Activated T-helper 2 cell treated with anti-CD3 and anti-CD28 coated beads, Interferon-gamma antibody, Interleukin-2, Interleukin-4, amounts not matched to agents 10 μg/mL and 5 μg/mL and 100 μg/mL, durations not matched to agents 14 hours and 24 hours and 36 hours (primary cell): ENCODE measurements around the gene MIGA2. TPM values are rescaled to one million over a fixed set of nuclear protein-coding genes. Genes with fewer than 3 reads are reported as not detected.
"Not testable (repeated sequence)": the region's sequence is repeated elsewhere in the genome, so short reads cannot be mapped to it uniquely, and the experiment has no call there.

Experiments used
- DNase-seq: peaks from one replicate; pipeline ENCODE4 v3.0.0; 2021; ENCODE audit warnings: low spot score
- H3K27ac Mint-ChIP-seq: one replicate; pipeline ENCODE4 v1.8.0; 2021; ENCODE audit warnings: mixed read lengths
- H3K27me3 Mint-ChIP-seq: one replicate; pipeline ENCODE4 v1.8.0; 2021; ENCODE audit warnings: low read depth, mixed read lengths
- H3K36me3 Mint-ChIP-seq: one replicate; pipeline ENCODE4 v1.8.0; 2021; ENCODE audit warnings: low read depth, mixed read lengths
- H3K4me1 Mint-ChIP-seq: one replicate; pipeline ENCODE4 v1.8.0; 2021; ENCODE audit warnings: low read depth, mixed read lengths
- H3K4me3 Mint-ChIP-seq: one replicate; pipeline ENCODE4 v1.8.0; 2021; ENCODE audit warnings: low read depth, mild to moderate bottlenecking, moderate library complexity, mixed read lengths
- H3K9me3 Mint-ChIP-seq: one replicate; pipeline ENCODE4 v1.8.0; 2021; ENCODE audit warnings: mixed read lengths
- intact Hi-C: fragments of 100-400 bp; cut with micrococcal nuclease; formaldehyde crosslinking; loops from one replicate; pipeline ENCODE4 v1.15.1; 2023
- total RNA-seq: library from RNA; stranded (reverse); gene quantifications from 2 replicates; pipeline ENCODE4 v1.2.3, GENCODE V29; 2022

Gene MIGA2
- total RNA-seq, 1 donor from 2014 or later: 41.7 TPM

DNA sequence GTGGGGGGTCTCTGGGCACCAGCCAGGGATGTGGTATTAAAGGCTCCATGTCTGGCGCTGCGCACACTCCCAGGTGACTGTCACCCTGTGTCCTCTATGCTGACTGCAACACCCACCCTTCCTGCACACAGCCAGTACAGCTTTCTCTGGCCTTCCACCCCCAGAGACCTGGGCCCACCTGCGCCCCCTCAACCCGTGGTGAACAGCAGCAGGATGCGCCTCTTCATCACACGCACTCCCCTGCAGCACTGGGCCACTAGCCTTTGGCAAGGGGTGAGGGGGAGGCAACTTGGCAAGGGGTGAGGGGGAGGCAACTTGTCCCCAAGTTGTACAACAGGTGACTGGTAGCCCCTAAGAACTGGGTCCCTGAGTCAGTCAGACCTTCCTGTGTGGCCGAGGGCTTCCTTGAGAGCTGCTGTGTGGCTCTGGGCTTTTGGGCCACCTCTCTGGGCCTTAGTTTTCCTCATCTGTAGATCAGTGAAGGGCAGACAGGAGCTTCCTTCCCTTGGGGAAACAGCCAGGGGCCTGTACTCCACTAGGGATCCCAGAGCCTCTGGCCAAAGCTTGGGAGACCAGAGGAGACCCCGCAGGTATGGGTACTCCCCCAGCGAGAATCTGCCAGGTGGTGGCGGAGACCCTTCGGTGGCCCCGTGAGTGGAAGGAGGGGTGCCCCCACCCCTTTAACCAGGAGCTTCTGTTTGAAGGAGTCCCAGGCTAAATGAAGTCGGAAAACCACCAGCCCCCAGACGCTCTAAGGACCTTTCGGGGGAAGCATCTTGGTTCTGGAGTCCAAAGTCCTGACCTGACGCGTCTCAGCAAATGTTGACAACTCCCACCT, 69.7 kb downstream of the MIGA2 start:
- Mint-ChIP-seq H3K27me3 (no peaks in the 10 kb centered on the region), H3K9me3 (no peaks in the 10 kb centered on the region), H3K4me3 (no peak overlapping the region), H3K4me1 (peaks cover 4% of the 10 kb centered on the region), H3K27ac (no peak overlapping the region), H3K36me3 (no peaks in the 10 kb centered on the region)
- no peak for DNase-seq
- intact Hi-C loops: no loop called here

DNA sequence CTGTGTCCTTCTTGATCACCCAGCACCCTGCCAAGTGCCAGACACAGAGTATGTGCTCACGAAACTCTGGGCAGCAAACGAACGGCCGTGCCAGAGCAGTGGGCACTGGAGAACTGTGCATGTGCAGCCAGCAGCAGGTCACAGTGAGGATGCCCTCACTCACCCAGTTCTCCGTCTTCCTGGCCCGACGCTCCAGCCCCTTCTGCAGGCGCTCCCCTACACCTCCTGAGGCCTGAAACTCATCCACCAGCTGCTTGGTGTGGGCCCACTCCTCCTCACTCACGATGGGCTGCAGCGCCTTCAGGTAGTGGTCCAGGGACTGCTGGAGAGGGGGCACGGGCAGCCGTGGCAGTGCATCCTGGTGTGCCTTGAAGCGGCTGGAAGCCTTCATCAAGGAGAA, 71.2 kb downstream of the MIGA2 start:
- Mint-ChIP-seq H3K27ac (no peak overlapping the region), H3K9me3 (no peaks in the 10 kb centered on the region), H3K4me1 (peaks cover 10% of the 10 kb centered on the region), H3K27me3 (no peaks in the 10 kb centered on the region), H3K36me3 (no peaks in the 10 kb centered on the region), H3K4me3 (no peak overlapping the region)
- intact Hi-C loops: no loop called here
- no peak for DNase-seq

DNA sequence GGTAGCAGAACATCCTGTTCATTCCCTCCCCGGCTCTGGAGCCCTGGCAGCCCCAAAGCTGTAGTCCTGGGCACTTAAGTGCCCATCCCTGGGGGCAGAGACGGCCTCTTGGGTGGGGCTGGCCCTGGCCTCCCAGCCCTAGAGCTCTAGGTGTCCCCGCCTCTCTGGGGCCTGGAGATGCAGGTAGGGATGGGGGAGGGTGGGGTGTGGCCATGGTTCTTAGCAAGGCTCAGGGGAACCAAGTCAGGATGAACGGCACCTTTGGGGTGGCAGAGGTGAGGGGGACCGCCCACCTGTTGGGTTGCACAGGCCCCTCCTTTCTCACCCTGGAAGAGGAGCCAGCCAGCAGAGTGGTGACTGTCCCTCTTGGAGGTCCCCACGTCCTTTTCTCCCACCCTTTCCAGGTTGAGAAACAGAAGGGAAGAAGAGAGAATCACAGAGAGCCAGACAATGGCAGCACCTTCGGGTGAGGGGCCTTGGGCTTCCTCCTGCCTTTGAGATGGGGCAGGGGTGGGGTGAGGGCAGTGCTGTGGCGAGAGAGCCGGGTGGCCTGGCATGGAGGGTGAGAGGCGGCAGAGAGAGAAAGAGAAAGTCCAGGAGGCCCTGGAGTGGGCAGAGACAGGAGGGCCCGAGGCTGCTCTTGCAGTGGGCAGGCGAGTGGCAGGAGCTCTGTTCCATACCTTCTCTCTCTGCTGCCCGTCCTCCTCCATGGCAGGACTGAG, 71.8 kb downstream of the MIGA2 start:
- Mint-ChIP-seq H3K27me3 (no peaks in the 10 kb centered on the region), H3K4me1 (peaks cover 10% of the 10 kb centered on the region), H3K4me3 (peak overlapping the region; percentile 77), H3K36me3 (no peaks in the 10 kb centered on the region), H3K9me3 (no peaks in the 10 kb centered on the region), H3K27ac (no peak overlapping the region)
- intact Hi-C loops: no loop called here
- no peak for DNase-seq

DNA sequence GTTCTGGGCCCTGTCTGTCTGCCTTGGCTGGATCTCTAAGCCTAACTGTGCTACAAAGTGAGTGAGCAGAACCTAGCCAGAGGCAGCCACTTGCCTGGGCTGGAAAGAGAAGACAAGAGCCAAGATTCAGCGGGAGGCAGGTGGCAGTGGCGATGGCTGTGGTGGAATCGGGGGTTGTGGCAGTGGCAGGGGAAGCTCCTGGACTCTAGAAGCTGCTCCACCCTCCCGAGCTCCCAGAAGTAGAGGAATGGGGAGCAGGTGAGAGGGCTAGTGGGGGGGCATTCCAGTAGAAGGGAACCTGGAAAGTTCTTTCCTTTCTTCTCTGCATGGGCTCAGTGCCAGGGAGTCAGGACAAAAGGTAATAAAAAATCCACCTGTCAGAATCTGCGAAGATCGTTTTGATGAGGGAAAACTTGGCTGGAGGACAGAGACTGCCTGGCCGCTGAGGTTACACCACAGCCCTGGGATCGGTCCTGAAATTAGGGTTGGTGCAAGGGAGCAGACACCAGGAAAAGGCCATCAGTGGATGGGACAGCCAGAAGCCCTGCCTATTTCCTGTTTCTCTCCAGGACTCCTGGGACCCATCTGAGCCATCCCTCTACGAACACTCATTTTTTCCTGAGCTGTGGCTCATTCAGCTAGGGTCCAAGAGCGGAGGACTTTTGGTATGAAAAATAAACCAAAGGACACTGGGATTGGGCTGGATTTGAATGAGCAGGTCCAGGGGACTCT, 72.5 kb downstream of the MIGA2 start:
- H3K9me3 Mint-ChIP-seq: no peaks in the 10 kb centered on the region
- H3K4me1 Mint-ChIP-seq: peaks cover 15% of the 10 kb centered on the region
- H3K4me3 Mint-ChIP-seq: peak overlapping the region; percentile 77
- H3K27me3 Mint-ChIP-seq: no peaks in the 10 kb centered on the region
- no peak overlapping the region for H3K27ac Mint-ChIP-seq
- no peak for DNase-seq
- H3K36me3 Mint-ChIP-seq: no peaks in the 10 kb centered on the region
- intact Hi-C loops: no loop called here

DNA sequence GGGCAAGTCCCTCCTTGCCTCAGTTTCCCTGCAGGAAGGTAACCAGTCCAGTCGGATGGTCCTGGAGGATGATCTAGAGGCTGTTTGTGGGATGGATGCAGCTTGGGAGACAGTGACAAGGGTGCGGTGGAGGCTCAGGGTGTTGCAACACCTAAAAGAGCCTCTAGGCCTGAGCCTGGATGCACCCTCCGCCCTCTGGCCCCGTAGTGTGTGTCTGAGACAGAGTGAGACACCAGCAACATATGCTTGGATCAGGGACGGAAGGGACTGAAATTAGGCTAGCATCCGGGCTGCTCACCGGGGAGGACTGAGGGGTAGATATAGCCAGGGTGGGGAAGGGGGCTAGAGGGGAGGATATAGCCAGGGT, 73.1 kb downstream of the MIGA2 start:
- intact Hi-C loops: no loop called here
- no peaks in the 10 kb centered on the region for H3K9me3 Mint-ChIP-seq
- peak overlapping the region; percentile 24 for H3K27ac Mint-ChIP-seq

DNA sequence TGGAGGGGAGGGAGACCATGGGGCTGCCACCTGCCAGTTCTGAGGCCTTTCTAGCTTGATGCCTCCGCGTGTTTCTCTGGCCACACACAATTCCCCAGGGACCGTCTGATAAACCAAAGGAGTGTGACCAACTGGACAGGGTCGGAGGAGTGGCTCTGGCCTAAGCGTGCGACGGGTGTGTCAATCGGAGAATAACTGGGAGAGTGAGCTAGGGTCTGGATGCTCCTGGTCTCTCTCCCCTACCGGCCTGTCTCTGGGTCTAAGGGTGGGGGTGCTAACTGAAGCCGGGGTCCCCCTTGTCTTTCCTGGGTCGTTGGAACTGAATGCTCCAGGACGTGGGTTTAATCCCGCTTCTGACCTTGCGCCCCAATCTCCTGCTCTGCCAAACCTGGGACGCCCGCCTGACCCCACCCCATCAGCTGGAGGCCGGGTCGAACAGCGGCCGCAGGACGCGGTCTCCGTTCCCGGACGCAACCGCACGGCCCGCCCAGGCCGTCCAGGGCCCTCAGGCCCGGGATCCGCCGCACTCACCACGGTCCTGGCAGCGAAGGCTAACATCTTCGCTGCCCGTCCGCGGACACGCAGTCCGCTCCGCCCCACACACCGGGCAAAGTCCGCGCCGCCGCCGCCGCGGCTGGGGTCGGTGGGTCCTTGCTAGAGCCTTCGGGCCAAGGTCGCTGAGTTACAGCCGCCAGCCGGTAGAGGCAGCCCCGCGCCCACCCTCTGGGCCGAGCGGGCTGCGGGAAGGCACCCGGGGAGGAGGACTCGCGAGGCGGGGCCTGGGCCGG, 73.7 kb downstream of the MIGA2 start:
- peak overlapping the region; percentile 61 for H3K4me3 Mint-ChIP-seq
- H3K27me3 Mint-ChIP-seq: no peaks in the 10 kb centered on the region
- intact Hi-C loops: loop anchor here (1.0 kb wide), 1 partner anchor 303 kb away; no protein-coding TSS in a partner anchor
- DNase-seq: no peak
- H3K9me3 Mint-ChIP-seq: no peaks in the 10 kb centered on the region
- H3K36me3 Mint-ChIP-seq: no peaks in the 10 kb centered on the region
- H3K4me1 Mint-ChIP-seq: peaks cover 18% of the 10 kb centered on the region
- no peak overlapping the region for H3K27ac Mint-ChIP-seq

More for the DNA sequence above, 73.1 kb downstream of the MIGA2 start:
- H3K36me3 Mint-ChIP-seq: no peaks in the 10 kb centered on the region
- H3K27me3 Mint-ChIP-seq: no peaks in the 10 kb centered on the region
- DNase-seq: no peak
- H3K4me3 Mint-ChIP-seq: peak overlapping the region; percentile 77
- H3K4me1 Mint-ChIP-seq: peaks cover 15% of the 10 kb centered on the region

DNA sequence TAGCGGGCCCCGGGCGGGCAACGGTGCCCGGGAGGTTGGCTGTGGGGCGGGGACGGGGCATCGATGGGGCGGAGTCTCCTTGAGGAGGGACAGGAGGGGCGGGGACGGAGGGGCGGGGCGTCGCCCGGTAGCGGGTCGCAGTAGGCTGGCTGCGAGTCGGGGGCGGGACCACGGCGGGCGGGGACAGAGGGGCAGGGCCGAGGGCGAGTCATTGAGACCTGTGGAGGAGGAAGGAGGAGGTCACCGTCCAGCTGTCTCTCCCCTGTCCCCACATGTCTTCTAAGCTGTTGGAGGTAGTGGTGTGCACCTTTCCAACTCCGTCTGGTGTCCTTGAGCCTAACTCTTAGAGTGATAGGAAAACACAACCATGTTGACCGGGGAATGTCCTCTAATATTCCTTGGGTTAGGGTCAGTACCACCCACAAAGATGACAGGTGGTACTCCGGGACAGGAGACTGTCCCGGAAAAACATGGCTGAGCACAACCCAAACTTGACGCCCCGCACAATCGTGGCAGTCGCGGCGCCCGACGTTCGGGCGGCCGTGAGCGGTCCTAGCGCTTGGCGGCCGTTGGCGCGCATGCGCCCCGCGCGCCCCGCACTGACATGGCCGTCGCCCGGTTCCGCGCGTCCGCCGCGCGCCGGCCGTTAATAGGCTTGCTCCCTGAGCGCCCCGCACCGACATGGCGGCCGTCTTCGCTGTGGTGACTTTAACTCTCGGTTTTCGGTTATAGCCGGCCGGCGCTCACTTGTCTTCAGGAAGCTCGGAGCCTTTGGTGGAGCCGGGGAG, 74.5 kb downstream of the MIGA2 start, which contains the start of the genes CRAT and PTPA:
CRAT (minus strand) TSS at position 54 of the 788 bp plus-strand sequence. CDS start 284 bp downstream, outside the sequence.
PTPA (plus strand) TSS at position 676 of the 788 bp plus-strand sequence. CDS start 186 bp downstream, outside the sequence.
- peak within 1 kb of the TSS; percentile 95 for H3K4me3 Mint-ChIP-seq
- intact Hi-C loops: loop anchor here (1.0 kb wide), 2 partner anchors 30 to 302 kb away; partner anchors contain the start of gene DOLPP1
- peak within 1 kb of the TSS; percentile 96 for H3K27ac Mint-ChIP-seq
- DNase-seq: peak; percentile 90
- no peaks in the 10 kb centered on the region for H3K27me3 Mint-ChIP-seq
- peaks cover 21% of the 10 kb centered on the region for H3K4me1 Mint-ChIP-seq
- no peaks in the 10 kb centered on the region for H3K36me3 Mint-ChIP-seq
- no peaks in the 10 kb centered on the region for H3K9me3 Mint-ChIP-seq

DNA sequence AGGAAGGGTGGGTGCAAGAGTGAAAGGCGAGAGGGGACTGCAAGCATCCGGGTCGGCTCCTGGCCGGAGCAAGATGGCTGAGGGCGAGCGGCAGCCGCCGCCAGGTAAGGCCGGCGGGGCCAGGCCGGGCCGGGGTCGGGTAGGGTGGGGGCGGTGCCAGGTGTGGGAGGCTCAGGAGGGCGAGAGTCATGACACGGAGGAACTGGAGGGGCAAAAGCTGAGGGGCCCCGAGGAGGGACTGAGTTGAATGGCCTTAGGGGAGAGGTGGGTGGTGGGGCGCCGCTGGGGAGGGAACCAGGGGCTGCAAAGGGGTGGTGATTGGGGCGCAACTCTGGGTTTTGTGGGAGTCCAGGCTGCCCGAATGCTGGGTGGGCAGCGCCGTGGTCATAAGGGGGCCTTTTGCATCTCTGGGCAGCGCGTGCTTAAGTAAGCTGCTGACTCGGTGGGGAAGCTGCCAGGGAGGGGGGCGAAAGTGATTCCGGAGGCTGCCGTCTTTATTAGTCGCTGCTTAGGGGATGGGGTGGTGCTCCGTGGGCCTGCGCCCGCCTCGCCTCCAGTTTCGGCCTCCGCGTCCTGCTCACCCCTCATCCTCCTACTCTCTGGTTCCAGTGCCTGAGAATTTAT, 75.2 kb downstream of the MIGA2 start:
- Mint-ChIP-seq H3K27ac (peak overlapping the region; percentile 96), H3K4me3 (peak overlapping the region; percentile 95), H3K9me3 (no peaks in the 10 kb centered on the region), H3K36me3 (no peaks in the 10 kb centered on the region), H3K27me3 (no peaks in the 10 kb centered on the region), H3K4me1 (peaks cover 21% of the 10 kb centered on the region)
- peak; percentile 38 for DNase-seq
- intact Hi-C loops: loop anchor here (1.0 kb wide), 1 partner anchor 30 kb away; the partner anchor contains the start of gene DOLPP1

DNA sequence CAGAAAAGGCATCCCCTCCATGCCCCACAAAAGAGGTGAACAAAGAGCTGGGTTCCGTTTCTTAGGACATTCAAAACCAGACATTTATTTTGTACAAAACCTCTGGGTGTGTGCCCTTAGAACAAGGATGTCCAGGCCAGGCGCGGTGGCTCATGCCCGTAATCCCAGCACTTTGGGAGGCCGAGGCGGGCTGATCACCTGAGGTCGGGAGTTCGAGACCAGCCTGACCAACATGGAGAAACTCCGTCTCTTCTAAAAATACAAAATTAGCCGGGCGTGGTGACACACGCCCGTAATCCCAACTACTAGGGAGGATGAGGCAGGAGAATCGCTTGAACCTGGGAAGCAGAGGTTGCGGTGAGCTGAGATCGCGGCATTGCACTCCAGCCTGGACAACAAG, 76.1 kb downstream of the MIGA2 start:
- H3K27me3 Mint-ChIP-seq, H3K36me3 Mint-ChIP-seq, H3K9me3 Mint-ChIP-seq, intact Hi-C loops, DNase-seq: not testable (repeated sequence)
- Mint-ChIP-seq H3K4me3 (peak overlapping the region; percentile 95), H3K4me1 (peaks cover 21% of the 10 kb centered on the region), H3K27ac (peak overlapping the region; percentile 96)

DNA sequence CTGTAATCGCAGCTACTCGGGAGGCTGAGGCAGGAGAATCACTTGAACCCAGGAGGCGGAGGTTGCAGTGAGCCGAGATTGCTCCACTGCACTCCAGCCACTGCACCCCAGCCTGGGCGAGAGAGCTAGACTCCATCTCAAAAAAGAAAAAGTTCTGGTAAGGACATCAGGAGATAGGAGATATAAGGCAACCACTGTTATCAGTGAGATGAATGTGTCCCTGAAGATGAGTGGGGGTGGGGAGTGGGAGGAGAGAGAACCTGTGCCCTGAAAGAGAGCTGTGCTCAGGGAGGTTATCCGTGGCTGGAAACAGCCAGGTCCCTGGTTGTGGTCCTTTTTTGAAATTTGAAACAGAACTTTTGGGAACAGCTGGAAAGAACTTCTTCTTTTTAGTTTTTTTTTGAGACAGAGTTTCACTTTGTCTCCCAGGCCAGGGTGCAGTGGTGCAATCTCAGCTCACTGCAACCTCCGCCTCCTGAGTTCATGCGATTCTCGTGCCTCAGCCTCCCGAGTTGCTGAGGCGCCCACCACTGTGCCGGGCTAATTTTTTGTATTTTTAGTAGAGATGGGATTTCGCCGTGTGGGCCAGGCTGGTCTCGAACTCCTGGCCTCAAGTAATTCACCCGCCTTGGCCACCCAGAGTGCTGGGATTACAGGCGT, 77.3 kb downstream of the MIGA2 start:
- intact Hi-C loops: no loop called here
- H3K4me1 Mint-ChIP-seq: peaks cover 21% of the 10 kb centered on the region
- peaks cover 5% of the 10 kb centered on the region for H3K36me3 Mint-ChIP-seq
- no peak overlapping the region for H3K4me3 Mint-ChIP-seq
- H3K27ac Mint-ChIP-seq: no peak overlapping the region
- no peak for DNase-seq
- H3K27me3 Mint-ChIP-seq: no peaks in the 10 kb centered on the region
- no peaks in the 10 kb centered on the region for H3K9me3 Mint-ChIP-seq

DNA sequence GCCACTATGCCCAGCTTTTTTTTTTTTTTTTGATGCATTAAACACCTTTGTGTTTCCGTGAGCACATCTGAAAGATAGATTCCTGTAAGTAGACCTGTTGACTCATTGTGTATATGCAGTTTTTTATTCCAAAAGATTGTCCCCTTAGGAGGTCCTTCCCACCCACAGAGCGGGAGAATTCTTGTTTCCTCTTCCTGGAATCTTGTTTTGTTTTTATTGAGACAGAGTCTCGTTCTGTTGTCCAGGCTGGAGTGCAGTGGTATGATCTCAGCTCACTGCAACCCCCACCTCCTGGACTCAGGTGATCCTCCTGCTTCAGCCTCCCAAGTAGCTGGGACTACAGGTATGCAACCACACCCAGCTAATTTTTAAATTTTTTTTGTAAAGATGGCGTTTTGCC, 82.4 kb downstream of the MIGA2 start:
- Mint-ChIP-seq H3K27ac (no peak overlapping the region), H3K27me3 (no peaks in the 10 kb centered on the region), H3K9me3 (no peaks in the 10 kb centered on the region), H3K4me3 (no peak overlapping the region), H3K36me3 (peaks cover 32% of the 10 kb centered on the region), H3K4me1 (peaks cover 6% of the 10 kb centered on the region)
- intact Hi-C loops: no loop called here
- DNase-seq: no peak
